Liver (tissue), 9 donors: ENCODE measurements around the gene PSMD1. TPM values are rescaled to one million over a fixed set of nuclear protein-coding genes. Genes with fewer than 3 reads are reported as not detected.

Experiments
- DNase-seq: peaks from one replicate; pipeline ENCODE4 v3.0.0-alpha.2; 2017; ENCODE audit warnings: low spot score
- H3K27ac ChIP-seq, 2 donors: one replicate each; pipeline ENCODE4 v1.7.0; 2013; ENCODE audit warnings: inconsistent platforms in 2 of 2, low read length in 2 of 2, control low read depth in 1 of 2, low read depth in 1 of 2, mild to moderate bottlenecking in 1 of 2
- H3K27me3 ChIP-seq, 4 donors: one replicate each; pipeline versions ENCODE4 v1.6.1 to v1.7.0; 2013; ENCODE audit warnings: low read length in 3 of 4, inconsistent platforms in 1 of 4, mild to moderate bottlenecking in 1 of 4, moderate library complexity in 1 of 4; ENCODE audit not compliant: control insufficient read depth in 4 of 4, insufficient read depth in 4 of 4
- H3K36me3 ChIP-seq, 4 donors: one replicate each; pipeline versions ENCODE4 v1.6.1 to v1.7.0; 2013; ENCODE audit warnings: low read length in 3 of 4, mild to moderate bottlenecking in 3 of 4, low read depth in 1 of 4, moderate library complexity in 1 of 4; ENCODE audit not compliant: control insufficient read depth in 4 of 4, insufficient read depth in 3 of 4
- H3K4me1 ChIP-seq, 4 donors: one replicate each; pipeline versions ENCODE4 v1.6.1 to v1.7.0; 2013; ENCODE audit warnings: low read length in 3 of 4, mild to moderate bottlenecking in 3 of 4, moderate library complexity in 1 of 4; ENCODE audit not compliant: control insufficient read depth in 4 of 4, insufficient read depth in 4 of 4
- H3K4me3 ChIP-seq, 3 donors: one replicate each; pipeline versions ENCODE4 v1.6.1 to v1.7.0; 2013; ENCODE audit warnings: low read length in 3 of 3, control low read depth in 1 of 3, low read depth in 1 of 3, mild to moderate bottlenecking in 1 of 3
- H3K9ac ChIP-seq, 2 donors: one replicate each; pipeline ENCODE4 v1.7.0; 2013; ENCODE audit warnings: low read length in 2 of 2, mild to moderate bottlenecking in 2 of 2, moderate library complexity in 2 of 2, control low read depth in 1 of 2, low read depth in 1 of 2
- H3K9me3 ChIP-seq, 4 donors: one replicate each; pipeline versions ENCODE4 v1.6.1 to v1.7.0; 2013; ENCODE audit warnings: low read length in 3 of 4; ENCODE audit not compliant: control insufficient read depth in 4 of 4
- CTCF ChIP-seq: fragments of 150-350 bp; IDR thresholded peaks from 2 replicates; pipeline ENCODE4 v1.5.1; 2017; ENCODE audit warnings: improper control_type of control experiment, low read depth, low read length; ENCODE audit not compliant: missing input control
- FOXA2 ChIP-seq: IDR thresholded peaks from 2 replicates; pipeline ENCODE4 v1.6.1; 2016; ENCODE audit warnings: antibody characterized with exemption
- HNF4G ChIP-seq: IDR thresholded peaks from 2 replicates; pipeline ENCODE4 v1.6.1; 2016; ENCODE audit warnings: antibody characterized with exemption
- JUND ChIP-seq, 2 donors: IDR thresholded peaks; 2 replicates each; pipeline ENCODE4 v1.6.1; 2016; ENCODE audit warnings: antibody characterized with exemption in 2 of 2
- NR2F2 ChIP-seq: IDR thresholded peaks from 2 replicates; pipeline ENCODE4 v1.6.1; 2016; ENCODE audit warnings: antibody characterized with exemption
- RAD21 ChIP-seq, 2 donors: IDR thresholded peaks; 2 replicates each; pipeline ENCODE4 v1.6.1; 2016; ENCODE audit warnings: antibody characterized with exemption in 2 of 2, mild to moderate bottlenecking in 2 of 2
- REST ChIP-seq: IDR thresholded peaks from 2 replicates; pipeline ENCODE4 v1.6.1; 2016; ENCODE audit warnings: antibody characterized with exemption, mild to moderate bottlenecking
- RXRA ChIP-seq, 2 donors: IDR thresholded peaks; 2 replicates each; pipeline ENCODE4 v1.6.1; 2017 to 2018; ENCODE audit warnings: antibody characterized with exemption in 2 of 2, mild to moderate bottlenecking in 1 of 2
- TAF1 ChIP-seq: conservative IDR thresholded peaks from 2 replicates; pipeline ENCODE4 v1.6.1; 2016; ENCODE audit warnings: antibody characterized with exemption, mild to moderate bottlenecking
- YY1 ChIP-seq: IDR thresholded peaks from 2 replicates; pipeline ENCODE4 v1.6.1; 2016; ENCODE audit warnings: antibody characterized with exemption, mild to moderate bottlenecking
- ZBTB33 ChIP-seq: IDR thresholded peaks from 2 replicates; pipeline ENCODE4 v1.6.1; 2016; ENCODE audit warnings: antibody characterized with exemption
- whole genome bisulfite sequencing: extraction: QIAGEN DNeasy Blood & Tissue Kit; methylation state at CpG from one replicate; pipeline ENCODE4 v1.1.7; 2013; 5-methylcytosine and 5-hydroxymethylcytosine counted together
- polyA plus RNA-seq, 2 donors: library from polyadenylated mRNA; stranded (reverse) in 1 of 2; unstranded in 1 of 2; fragments of 200-250 nt in 1 of 2; fragments of >200 nt in 1 of 2; fragmentation: Nextera tagmentation in 1 of 2; extraction: Ambion mirVana in 1 of 2; gene quantifications; one replicate each; pipeline versions ENCODE4 v1.2.1 to v1.2.3, GENCODE V29; 2013 to 2015
- total RNA-seq, 2 donors: library from RNA; depleted of rRNA; stranded (reverse); fragments of >200 nt; gene quantifications; one replicate each; pipeline ENCODE4 v1.2.3, GENCODE V29; 2014
- donor health status: healthy.
- donor health status: healthy.
- donor health status: healthy.
- donor health status: healthy.
- donor health status: healthy.

PSMD1 gene
- total and polyA plus RNA-seq, 4 donors = 31.7 to 83.3 (median 68.1) TPM

- TF ChIP-seq REST = no peak
- no peak for TF ChIP-seq ZBTB33
- TF ChIP-seq FOXA2 = no peak
- TF ChIP-seq YY1 = no peak
These were observed 46.1 kb downstream of the PSMD1 start (continued) for GRCh38 chr2:231102772-231103171.

GRCh38 chr2:231104115-231104713 is 47.5 kb downstream of the PSMD1 start:
- H3K4me1 ChIP-seq = peaks cover 0 to 5% (median 1%) of the 10 kb centered on the region in 4 donors
- H3K36me3 ChIP-seq = peaks cover 3 to 27% (median 19%) of the 10 kb centered on the region in 4 donors
- H3K27ac ChIP-seq = no peak overlapping the region
- no peaks in the 10 kb centered on the region for H3K27me3 ChIP-seq
- TF ChIP-seq HNF4G = no peak
- TF ChIP-seq RAD21 (IDR thresholded peaks at IDR 0.05) = peak; percentile 91 to 92
- TF ChIP-seq CTCF = peak; percentile 88
- 17% methylated on average over 3 of the region's 3 CpGs for WGBS
- H3K4me3 ChIP-seq = no peak overlapping the region
- DNase-seq = peak; percentile 57
- H3K9me3 ChIP-seq = peaks cover 0 to 2% (median 0%) of the 10 kb centered on the region in 4 donors
- no peak overlapping the region for H3K9ac ChIP-seq

GRCh38 chr2:231110551-231110950 is 53.9 kb downstream of the PSMD1 start:
- no peaks in the 10 kb centered on the region for H3K4me1 ChIP-seq
- no peak for DNase-seq
- H3K9ac ChIP-seq = no peak overlapping the region
- H3K4me3 ChIP-seq = no peak overlapping the region
- H3K9me3 ChIP-seq = no peaks in the 10 kb centered on the region
- peaks cover 3 to 31% (median 12%) of the 10 kb centered on the region in 4 donors for H3K36me3 ChIP-seq
- no peak for TF ChIP-seq YY1
- no peak for TF ChIP-seq HNF4G
- peak; percentile 63 to 74 for TF ChIP-seq RAD21 (IDR thresholded peaks at IDR 0.05)
- TF ChIP-seq TAF1 = no peak
- no peak for TF ChIP-seq REST
- no peak for TF ChIP-seq JUND (IDR thresholded peaks at IDR 0.05)
- TF ChIP-seq RXRA (IDR thresholded peaks at IDR 0.05) = peak; percentile 8 to 13
- peak; percentile 13 for TF ChIP-seq CTCF
- no peak for TF ChIP-seq ZBTB33
- no peak for TF ChIP-seq NR2F2
- H3K27me3 ChIP-seq = no peaks in the 10 kb centered on the region
- no peak overlapping the region for H3K27ac ChIP-seq
- 73% methylated on average over 1 of the region's 1 CpG for WGBS
